Gastrocnemius medialis (tissue), 4 donors: Measurements from ENCODE around the gene PPP2R1A.

Source experiments
- CTCF ChIP-seq, 5 experiments: fragments of 450-650 bp in 3 of 5; fragments of 200-600 bp in 2 of 5; sonication (generic) in 2 of 5; IDR thresholded peaks in 4 of 5; conservative IDR thresholded peaks in 1 of 5; 1 replicate in 4 of 5; 2 replicates in 1 of 5; pipeline ENCODE4 v1.5.1; 2016 to 2019; ENCODE audit warnings: antibody characterized with exemption in 5 of 5, mild to moderate bottlenecking in 3 of 5, moderate library complexity in 3 of 5
- POLR2A ChIP-seq, 2 donors: fragments of 450-650 bp; IDR thresholded peaks; one replicate each; pipeline ENCODE4 v1.6.1; 2017; ENCODE audit warnings: antibody characterized with exemption in 2 of 2, mild to moderate bottlenecking in 2 of 2, moderate library complexity in 2 of 2

DNA sequence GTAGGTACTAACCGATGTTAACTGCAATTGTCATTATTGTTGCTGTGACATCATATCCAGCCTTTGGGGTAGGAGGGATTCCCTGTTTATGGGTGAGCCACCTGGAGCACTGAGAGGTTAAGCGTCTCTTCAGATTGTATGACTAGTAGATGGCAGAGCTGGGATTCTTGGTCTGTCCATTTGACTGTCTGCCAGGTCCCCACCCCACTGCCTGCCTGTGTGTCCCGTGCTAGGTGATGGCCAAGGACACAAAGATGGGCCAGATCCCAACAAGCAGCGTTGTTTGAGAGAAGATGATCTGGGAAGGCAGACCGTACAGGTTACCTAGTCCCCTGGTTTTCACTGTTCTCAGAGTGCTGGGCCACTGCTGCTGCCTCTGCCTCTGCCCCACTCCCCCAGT, 16.6 kb downstream of the PPP2R1A start:
- TF ChIP-seq POLR2A (IDR thresholded peaks at IDR 0.05) = no peak
- TF ChIP-seq CTCF (IDR thresholded peaks at IDR 0.05 in 4 of 5, conservative IDR thresholded peaks at IDR 0.05 in 1 of 5) = no peak
